HG03159 (cell line): ENCODE data around the gene VWA7.

Experiments
- ATAC-seq: cut with Tn5 transposase; IDR thresholded peaks from one replicate; pipeline ENCODE4 v1.9.1; 2021; ENCODE audit warnings: mild to moderate bottlenecking, moderate library complexity; ENCODE audit not compliant: unreplicated experiment

VWA7 gene

DNA sequence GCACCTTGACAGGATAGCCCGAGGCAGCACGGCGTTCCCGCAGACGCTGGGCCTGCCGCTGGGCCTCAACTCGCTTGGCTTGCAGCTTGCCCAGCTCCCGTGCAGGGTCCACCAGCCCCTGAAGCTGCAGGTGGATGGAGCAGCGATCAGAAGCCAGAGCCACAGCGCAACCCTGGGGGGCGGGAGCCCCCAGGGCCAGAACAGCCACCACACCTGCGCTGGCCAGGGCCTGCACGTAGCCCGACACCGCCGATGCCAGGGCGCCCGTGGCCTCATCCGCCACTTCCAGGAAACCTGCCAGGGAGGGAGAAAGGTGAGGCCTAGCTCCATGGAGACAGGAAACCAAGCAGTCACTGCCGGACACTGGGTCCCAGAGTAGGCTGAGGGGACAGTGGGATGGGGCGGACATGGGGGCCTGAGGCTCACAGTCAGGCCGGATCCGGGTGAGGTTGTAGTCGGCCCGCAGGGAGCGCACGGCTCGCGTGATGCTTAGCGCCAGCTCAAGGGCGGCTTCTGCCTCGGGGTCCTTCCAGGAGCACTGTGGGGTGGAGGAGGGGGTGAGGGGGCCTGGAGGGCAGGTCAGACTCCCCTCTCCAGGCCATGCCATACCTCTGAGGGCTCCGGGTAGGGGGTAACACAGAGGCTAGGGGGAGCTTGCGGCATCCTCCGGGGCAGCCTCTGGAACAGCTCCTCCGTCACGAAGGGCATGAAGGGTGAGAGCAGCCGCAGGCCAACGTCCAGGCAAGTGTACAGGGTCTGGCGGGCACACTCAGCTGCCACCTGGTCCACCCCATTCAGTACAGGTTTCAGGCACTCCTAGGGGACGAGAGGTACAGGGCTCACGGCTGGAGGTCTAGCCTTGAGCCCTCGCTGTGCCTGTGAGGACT is 2.1 kb upstream of the VWA7 start:
- ATAC-seq = no peak

DNA sequence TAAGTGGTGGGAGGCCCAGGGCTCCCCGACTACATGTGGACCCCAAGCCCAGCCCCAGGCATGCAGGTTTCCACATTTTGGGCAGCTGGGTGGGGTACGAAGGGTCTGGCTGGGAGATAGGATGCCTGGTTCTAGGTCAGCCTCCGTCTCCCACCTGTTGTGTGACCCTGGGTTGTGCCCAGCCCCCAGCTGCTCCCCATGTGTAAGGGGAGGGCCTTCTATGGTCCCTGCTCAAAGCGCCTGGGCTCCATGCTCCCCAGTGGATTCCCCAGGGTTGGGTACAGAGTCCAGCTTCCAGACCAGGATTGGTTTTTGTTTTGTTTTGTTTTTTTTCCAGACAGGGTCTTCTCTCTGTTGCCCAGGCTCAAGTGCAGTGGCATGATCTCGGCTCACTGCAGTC is 1.1 kb upstream of the VWA7 start:
- no peak for ATAC-seq

- ATAC-seq = no peak
Measured at GRCh38 chr6:31777667-31778050, 531 bp upstream of the VWA7 start.

DNA sequence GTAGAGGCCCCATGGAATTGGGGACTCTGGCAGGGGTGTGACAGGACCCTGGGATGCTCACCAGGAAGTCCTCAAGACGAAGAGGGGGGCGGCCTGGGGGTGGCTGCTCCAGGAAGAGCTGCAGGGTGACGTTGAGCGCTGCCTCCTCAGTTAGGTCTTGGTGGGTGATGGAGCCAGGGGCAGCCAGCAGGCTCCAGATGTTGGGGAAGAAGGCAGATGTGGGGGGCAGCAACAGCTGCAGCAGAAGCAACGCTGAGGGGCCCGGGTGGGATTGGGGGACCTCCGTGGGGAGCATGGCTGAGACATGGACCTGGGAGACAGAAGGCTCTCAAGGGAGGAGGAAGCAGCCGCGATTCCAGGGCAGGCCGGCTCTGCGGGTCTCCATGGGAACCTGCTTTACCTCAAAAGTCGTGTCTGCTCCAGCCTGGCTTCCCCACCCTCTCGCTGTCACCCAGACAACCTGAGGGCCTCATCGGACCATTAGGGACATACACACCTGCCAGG is 591 bp downstream of the VWA7 start:
- no peak for ATAC-seq

DNA sequence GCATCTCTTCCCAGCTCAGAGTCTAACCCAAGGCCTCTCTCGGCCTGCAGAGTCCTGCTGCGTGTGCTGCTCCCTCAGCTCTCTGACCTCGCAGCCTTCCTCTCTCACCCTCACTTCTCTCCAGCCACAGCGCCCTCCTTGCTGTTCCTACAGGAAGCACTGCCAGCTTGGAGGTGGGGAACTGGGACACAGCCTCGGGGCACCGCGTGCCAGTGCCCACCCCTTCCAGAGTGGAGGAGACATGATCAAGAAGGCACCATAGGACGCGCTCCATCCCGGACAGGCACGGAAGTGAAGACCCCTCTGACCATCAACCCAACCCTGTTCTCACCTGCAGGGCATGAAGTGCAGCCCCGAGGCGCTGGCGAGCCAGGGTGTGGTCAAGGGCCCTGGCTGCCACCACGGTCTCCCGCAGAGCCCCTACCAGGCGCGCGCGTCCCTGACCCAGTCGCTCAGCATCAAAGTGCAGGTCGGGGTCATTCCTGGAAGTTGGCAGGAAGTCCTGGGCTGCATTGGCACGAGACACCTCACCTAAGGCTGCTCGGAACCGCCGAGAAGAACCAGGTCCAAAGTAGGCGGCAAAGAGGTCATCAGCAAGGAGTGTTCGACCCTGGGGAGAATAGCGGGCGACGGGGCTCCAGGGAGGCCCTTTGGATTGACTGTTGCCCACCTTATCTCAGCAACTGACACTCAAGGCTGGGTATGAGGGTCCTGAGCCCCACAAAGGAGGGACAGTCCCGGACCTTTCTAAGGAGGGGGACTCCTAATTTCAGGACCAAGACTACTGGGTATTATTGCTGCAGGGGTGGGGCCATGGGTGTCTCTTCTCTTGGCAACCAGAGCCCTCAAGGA is 1.3 kb downstream of the VWA7 start:
- no peak for ATAC-seq

- no peak for ATAC-seq
Measured at GRCh38 chr6:31775184-31775583, 1.9 kb downstream of the VWA7 start.

- no peak for ATAC-seq
Measured at GRCh38 chr6:31771992-31772358, 5.2 kb downstream of the VWA7 start.

GRCh38 chr6:31770860-31771259 is 6.3 kb downstream of the VWA7 start:
- no peak for ATAC-seq

GRCh38 chr6:31769684-31770371 is 7.3 kb downstream of the VWA7 start:
- ATAC-seq = no peak

DNA sequence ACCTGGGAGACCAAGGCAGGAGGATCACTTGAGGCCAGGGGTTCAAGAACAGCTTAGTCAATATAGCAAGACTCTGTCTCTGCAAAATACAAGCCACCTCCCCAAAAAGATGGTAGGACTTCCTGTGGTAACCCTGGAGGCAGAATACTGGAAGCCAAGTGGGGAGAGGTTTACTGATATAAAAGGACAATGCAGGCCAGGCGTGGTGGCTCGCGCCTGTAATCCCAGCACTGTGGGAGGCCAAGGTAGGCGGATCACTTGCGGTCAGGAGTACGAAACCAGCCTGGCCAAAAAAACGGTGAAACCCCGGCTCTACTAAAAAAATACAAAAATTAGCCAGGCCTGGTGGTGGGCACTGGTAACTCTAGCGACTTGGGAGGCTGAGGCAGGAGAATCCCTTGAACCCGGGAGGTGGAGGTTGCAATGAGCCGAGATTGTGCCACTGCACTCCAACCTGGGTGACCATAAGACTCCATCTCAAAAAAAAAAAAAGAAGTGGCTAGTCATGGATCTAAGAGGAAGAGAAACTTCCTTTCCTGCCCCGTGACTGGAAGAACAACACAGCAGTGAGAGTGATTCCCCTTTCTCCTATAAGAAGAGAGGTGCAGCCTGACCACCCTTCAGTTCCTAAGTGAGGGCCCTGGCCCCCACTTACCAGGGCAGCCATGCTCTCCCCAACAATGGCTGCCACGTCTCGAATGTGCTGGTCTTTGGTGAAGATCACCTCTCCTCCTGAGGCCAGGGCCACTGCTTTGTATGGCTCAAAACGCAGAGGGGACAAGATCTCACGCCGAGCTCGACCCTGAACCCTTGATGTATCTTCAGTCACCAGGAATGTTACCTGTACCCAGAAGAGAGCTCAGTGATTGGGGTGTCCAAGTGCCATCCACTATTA is 8.5 kb downstream of the VWA7 start:
- ATAC-seq = no peak

DNA sequence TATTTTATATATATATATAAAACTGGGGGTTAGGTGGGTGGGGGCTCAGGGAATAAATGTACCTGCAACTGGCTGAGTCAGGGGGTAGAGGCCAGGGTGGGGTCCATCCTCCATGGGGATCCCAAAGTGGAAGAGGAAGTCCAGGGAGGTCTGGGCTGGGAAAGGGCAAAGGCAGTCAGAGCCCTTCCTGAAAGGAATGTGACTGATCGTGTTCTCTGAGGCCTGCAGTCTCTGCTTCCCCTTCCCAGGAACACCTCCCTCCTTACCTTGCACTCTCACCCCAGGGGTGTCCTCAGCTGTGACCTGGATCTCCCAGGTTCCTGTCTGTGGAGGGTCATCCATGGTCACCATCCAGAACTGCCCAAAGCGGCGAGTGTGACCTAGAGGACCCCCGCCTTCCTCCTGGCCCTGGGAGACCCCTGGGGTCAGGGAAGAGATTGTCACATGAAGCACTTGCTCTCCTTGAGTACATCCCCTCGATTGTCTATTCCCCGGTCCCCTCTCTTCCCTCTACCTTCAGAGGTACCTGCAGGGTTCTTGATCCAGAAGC is 10.0 kb downstream of the VWA7 start:
- no peak for ATAC-seq

GRCh38 chr6:31765910-31766794 is 11.0 kb downstream of the VWA7 start:
- no peak for ATAC-seq

- no peak for ATAC-seq
Measured at GRCh38 chr6:31765559-31765909, 11.6 kb downstream of the VWA7 start.

DNA sequence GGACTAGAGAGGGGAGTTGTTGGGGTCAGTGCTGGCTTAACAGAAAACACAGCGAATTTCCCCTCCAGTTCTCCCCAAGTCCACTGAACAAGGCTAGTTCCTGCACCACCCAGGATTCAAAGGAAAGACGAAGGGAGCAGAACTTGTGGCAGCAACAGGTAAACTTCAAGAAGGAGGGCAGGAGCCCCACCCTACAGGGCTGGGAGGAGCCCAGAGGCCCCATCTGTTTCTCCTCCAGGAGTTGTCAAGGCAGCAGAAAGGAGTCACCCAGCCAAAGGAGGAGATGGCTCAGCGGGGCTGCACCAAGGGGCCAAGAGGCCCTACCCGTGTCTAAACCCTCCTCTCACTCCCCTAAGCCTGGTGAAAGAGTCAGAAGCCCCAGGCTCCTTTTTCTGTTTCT is 12.9 kb downstream of the VWA7 start:
- ATAC-seq = no peak

- no peak for ATAC-seq
Measured at GRCh38 chr6:31763619-31763940, 13.5 kb downstream of the VWA7 start.

DNA sequence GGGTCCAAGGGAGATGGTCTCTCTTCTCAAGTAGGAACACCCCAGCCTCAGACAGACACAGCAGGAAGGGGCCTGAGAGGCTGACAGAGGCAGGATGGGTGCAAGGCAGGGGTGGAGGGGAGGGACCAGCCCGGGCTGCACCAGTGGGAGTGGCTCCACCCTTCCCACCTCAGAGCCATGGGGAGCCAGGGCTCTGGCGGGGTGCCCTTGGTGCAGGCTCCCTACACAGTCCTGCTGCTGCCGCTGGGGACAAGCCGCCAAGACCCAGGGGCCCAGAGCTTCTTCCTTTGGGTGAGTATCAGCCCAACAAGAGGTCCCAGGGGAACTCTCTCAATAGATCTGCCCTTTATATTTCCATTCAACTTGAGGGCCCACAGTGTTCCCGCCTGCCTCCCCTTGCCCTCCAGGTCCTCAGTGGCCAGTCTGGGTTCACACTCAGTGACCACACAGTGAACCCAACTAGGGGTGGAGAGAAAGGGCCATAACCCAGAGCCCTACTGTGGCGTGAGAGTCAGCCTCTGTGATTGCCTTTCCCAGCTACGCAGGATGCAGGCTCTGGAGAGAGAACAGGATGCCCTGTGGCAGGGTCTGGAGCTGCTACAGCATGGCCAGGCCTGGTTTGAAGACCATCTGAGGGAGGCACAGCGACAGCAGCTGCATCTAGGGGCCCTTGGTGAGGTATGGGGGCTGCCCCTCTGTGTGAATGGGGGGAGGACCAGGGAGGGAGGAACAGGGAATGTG is 14.1 kb downstream of the VWA7 start:
- no peak for ATAC-seq

- ATAC-seq = no peak
Measured at GRCh38 chr6:31762356-31762755, 14.8 kb downstream of the VWA7 start, which contains the start of gene SAPCD1. Gene SAPCD1, plus strand, starts transcription at chr6:31762656. Its CDS starts 399 bp downstream, at chr6:31763055.

DNA sequence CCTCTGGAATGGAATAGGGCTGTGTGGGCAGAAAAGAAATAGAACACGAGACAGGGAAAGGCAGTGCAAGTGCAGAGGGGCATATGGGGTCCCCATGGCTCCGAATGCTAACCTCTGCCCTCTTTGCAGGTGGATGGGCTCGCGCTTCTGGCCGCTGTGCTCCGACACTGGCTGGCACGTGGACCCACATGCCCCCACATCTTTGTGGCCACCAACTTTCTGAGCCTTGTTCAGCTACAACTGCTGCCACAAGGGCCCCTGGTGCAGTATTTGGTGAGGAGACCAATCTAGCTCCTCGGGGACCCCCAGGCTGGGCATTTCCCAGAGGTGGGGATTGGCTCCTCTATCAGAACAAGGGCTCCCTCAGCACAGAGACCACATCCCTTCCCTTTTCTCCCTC is 15.8 kb downstream of the VWA7 start:
- ATAC-seq = no peak
